NK-92 (cell line): Measurements from ENCODE around the gene CFAP74.

Experiments used
- DNase-seq: peaks from one replicate; lab custom pipeline; 2025; ENCODE audit not compliant: unreplicated experiment; lab: John Stamatoyannopoulos, UW

The CFAP74 gene

DNA sequence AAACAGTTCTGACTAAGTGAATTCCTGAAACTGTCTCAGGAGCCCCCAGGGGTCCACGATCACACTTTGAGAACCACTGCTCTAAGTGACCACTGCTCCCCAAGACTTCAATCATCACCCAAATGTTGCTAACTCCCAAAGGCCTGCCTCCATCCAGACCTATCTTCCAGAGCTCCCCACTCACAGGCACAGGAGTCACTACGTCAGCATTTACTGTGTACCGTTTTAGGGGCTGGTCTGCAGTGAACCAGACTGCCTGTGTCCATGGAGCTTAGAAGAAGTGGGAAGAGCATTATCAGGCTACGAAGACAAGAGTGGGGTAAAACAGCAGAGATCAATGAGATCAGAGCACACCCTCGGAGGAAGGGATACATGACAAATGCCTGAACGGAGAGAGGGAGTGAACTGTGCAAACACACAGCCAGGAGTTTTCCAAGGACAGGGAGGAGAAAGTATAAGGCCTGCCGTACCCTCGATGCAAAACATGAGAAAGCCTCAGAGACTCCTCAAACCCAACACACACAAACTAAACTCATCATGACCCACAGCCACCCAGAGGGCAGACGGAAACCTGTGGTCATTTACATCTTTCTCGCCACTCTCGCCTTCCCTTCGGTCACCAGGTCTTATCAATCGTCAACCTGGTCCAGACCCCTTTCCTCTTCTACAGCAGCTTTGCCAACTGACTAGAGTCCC, 122.8 kb downstream of the CFAP74 start:
- no peak for DNase-seq

DNA sequence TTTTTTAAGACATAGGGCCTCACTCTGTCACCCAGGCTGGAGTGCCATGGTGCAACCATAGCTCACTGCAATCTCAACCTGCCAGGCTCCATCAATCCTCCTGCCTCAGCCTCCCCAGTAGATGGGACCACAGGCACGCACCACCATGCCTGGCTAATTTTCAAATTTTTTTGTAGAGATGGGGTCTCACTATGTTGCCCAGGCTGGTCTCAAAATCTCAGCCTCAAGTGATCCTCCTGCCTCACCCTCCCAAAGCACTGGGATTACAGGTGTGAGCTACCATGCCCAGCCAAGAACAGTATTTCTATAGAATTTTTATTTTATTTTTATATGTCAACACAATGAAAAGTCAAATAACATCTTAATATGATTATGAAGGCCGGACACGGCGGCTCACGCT, 123.6 kb downstream of the CFAP74 start:
- no peak for DNase-seq

DNA sequence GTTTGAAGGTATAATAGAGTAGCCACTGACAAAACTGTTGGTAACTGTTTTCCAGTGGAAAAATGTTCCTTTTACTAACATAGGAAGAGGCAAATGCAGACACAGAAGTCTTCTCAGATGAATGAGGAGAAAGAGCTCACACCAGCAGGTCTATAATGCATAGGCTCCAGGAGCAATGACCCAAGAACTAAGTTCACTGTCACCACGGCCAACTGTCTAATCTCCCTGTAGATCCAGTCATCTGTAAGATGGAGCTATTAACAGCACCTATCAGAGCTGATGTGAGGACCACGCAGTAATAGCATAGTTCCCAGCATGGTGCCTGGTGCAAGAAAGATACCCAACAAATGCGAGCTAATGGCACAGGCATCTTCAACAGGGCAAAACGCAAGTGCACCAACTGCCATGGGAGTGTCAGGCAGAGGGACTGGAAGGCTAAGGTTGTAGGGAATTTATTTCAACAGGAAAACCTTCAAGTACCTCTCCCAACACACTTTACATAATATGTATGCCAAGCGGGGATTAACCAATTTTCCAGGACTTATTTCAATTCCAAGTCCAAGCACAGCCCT, 125.6 kb downstream of the CFAP74 start:
- DNase-seq, result no peak

DNA sequence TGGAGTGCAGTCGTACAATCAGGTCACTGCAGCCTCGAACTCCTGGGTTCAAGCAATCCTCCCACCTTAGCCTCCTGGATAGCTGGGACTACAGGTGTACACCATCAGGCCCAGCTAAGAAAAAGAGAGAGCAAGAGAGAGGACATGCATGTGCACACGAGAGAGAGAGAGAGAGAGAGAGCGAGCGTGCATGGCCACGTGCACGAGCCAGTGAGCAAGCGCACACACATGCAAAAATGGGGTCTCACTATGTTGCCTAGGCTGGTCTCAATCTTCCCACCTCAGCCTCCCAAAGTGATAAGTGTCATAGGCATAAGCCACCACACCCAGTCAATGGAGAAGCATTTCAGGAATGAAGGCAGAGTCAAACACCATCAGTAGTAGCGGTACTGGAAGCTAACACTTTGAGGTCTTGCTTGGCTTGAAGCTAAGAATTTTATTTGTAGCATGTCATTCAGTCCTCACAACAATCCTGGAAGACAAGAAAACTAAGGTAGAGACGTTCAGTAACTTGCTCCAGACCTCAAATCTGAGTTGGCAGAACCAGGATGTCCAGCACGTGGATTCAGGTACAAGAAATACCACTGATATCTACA, 127.2 kb downstream of the CFAP74 start:
- DNase-seq, result no peak

DNA sequence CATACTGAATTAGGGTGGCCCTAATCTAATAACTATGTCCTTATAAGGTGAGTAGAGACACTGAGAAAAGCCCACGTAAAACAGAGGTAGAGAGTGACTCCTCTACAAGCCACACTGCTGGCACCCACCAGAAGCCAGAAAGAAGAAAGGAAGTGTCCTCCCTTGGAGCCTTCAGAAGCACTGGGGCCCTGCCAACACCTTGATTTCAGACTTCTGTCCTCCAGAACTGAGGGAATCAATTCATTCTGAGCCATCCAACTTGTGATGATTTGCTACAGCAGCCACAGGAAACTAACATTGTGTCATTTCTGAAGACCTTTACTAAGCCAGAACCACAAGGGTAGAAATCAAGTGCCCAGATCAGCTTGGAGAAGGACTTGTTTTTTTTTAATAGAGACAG, 127.7 kb downstream of the CFAP74 start:
- no peak for DNase-seq

- no peak for DNase-seq
These were observed 128.7 kb downstream of the CFAP74 start for GRCh38 chr1:1874901-1875300.

- DNase-seq, result no peak
These were observed 130.4 kb downstream of the CFAP74 start for GRCh38 chr1:1873186-1873585.

- DNase-seq, result no peak
These were observed 131.1 kb downstream of the CFAP74 start for GRCh38 chr1:1872329-1872994.
